Measurements from ENCODE around the gene SRGAP2B. TPM values are rescaled to one million over a fixed set of nuclear protein-coding genes. Genes with fewer than 3 reads are reported as not detected.
A peak's percentile ranks its signal among the peaks of the same experiment; 100 is the strongest.
"Not testable (repeated sequence)": the region's sequence is repeated elsewhere in the genome, so short reads cannot be mapped to it uniquely, and the experiment has no call there.

SRGAP2B gene
- total RNA-seq: 75.2 and 76.7 TPM in 2 replicates
- 11.6 and 13.4 TPM in 2 replicates for polyA plus RNA-seq
- polyA plus RNA-seq (2011; cell fraction: cytosol; rRNA removed): 23.2 and 30.1 TPM in 2 replicates
- polyA plus RNA-seq (2011; cell fraction: nucleus; rRNA removed): 33.6 and 37.7 TPM in 2 replicates
- 23.4 and 30.6 TPM in 2 replicates for polyA plus RNA-seq (2012)
- 29.8 and 67.2 TPM in 2 replicates for polyA minus RNA-seq
- 31.0 TPM for polyA minus RNA-seq (2011; cell fraction: cytosol; rRNA and poly(A)+ RNA removed)
- 39.2 and 58.4 TPM in 2 replicates for polyA minus RNA-seq (2011; cell fraction: nucleus; rRNA and poly(A)+ RNA removed)
- percentile 85 among the genes with signal in this experiment for Bru-seq, nascent RNA
- percentile 69 among the genes with signal in this experiment for BruChase-seq, experiment 1, labeled RNA remaining after a 6-hour chase
- BruChase-seq, experiment 2, labeled RNA remaining after a 2-hour chase: percentile 64 among the genes with signal in this experiment
- long read RNA-seq, partial matches to known transcripts: 3 of 15 reads
- long read RNA-seq, other reads (novel, unspliced or antisense): 11 of 15 reads

- intact Hi-C loops (cut with micrococcal nuclease); DNase-seq (ENCODE audit: low read depth, low spot score); BruUV-seq (replicated peaks); H3K79me2 ChIP-seq (ENCODE audit: control insufficient read depth, insufficient read depth, low read length); H2AFZ ChIP-seq (ENCODE audit: low read depth, low read length); H3K27ac ChIP-seq (ENCODE audit: insufficient read depth, low read depth, low read length); H3K36me3 ChIP-seq (ENCODE audit: control insufficient read depth in 2 of 2, extremely low read depth in 1 of 2, insufficient read depth in 2 of 2, low read length in 2 of 2); dilution Hi-C loops (cut with MboI; ENCODE audit: extremely low pct_ligation_motif_present, low sequenced_read_pairs); H4K20me1 ChIP-seq (replicated peaks; ENCODE audit: control insufficient read depth, extremely low read depth, insufficient read depth, low read length); H3K9ac ChIP-seq (replicated peaks; ENCODE audit: extremely low read depth, insufficient read depth, low read length); H3K9me1 ChIP-seq (replicated peaks; ENCODE audit: control insufficient read depth, extremely low read depth, insufficient read depth, low read length); H3K9me3 ChIP-seq (replicated peaks; ENCODE audit: control insufficient read depth, insufficient read depth, low read length); CTCF ChIA-PET; H3K4me2 ChIP-seq (ENCODE audit: insufficient read depth, low read length); H3K4me1 ChIP-seq (ENCODE audit: control insufficient read depth, extremely low read depth, insufficient read depth, low read length); H3K27me3 ChIP-seq (ENCODE audit: control insufficient read depth in 2 of 2, insufficient read depth in 2 of 2, low read length in 2 of 2); POLR2A ChIA-PET: not testable (repeated sequence)
- H3K4me3 ChIP-seq (replicated peaks in 1 of 3; ENCODE audit: insufficient read depth in 1 of 3, low read depth in 1 of 3, low read length in 3 of 3): peak within 1 kb of the TSS in 1 of 3 experiments; percentile 29
- peak; percentile 86 for FAIRE-seq
These were observed at the start of gene SRGAP2B, which contains the start of gene FAM72D for GRCh38 chr1:145095284-145096057. Gene SRGAP2B (minus strand): TSS chr1:145095328. CDS start chr1:145092901, 2,427 bp downstream. Gene FAM72D (plus strand): TSS chr1:145095974. CDS start chr1:145096848, 874 bp downstream.

- H3K27me3 ChIP-seq (ENCODE audit: control insufficient read depth in 2 of 2, insufficient read depth in 2 of 2, low read length in 2 of 2); DNase-seq (ENCODE audit: low read depth, low spot score); H3K4me2 ChIP-seq (ENCODE audit: insufficient read depth, low read length); H3K4me1 ChIP-seq (ENCODE audit: control insufficient read depth, extremely low read depth, insufficient read depth, low read length); H3K9ac ChIP-seq (replicated peaks; ENCODE audit: extremely low read depth, insufficient read depth, low read length); H3K9me1 ChIP-seq (replicated peaks; ENCODE audit: control insufficient read depth, extremely low read depth, insufficient read depth, low read length); CTCF ChIA-PET; H2AFZ ChIP-seq (ENCODE audit: low read depth, low read length); dilution Hi-C loops (cut with MboI; ENCODE audit: extremely low pct_ligation_motif_present, low sequenced_read_pairs); H3K27ac ChIP-seq (ENCODE audit: insufficient read depth, low read depth, low read length); POLR2A ChIA-PET; H3K4me3 ChIP-seq (replicated peaks in 1 of 3; ENCODE audit: insufficient read depth in 1 of 3, low read depth in 1 of 3, low read length in 3 of 3); BruUV-seq (replicated peaks); H4K20me1 ChIP-seq (replicated peaks; ENCODE audit: control insufficient read depth, extremely low read depth, insufficient read depth, low read length); FAIRE-seq; H3K36me3 ChIP-seq (ENCODE audit: control insufficient read depth in 2 of 2, extremely low read depth in 1 of 2, insufficient read depth in 2 of 2, low read length in 2 of 2); intact Hi-C loops (cut with micrococcal nuclease); H3K9me3 ChIP-seq (replicated peaks; ENCODE audit: control insufficient read depth, insufficient read depth, low read length); H3K79me2 ChIP-seq (ENCODE audit: control insufficient read depth, insufficient read depth, low read length): not testable (repeated sequence)
These were observed 49.3 kb upstream of the SRGAP2B start for GRCh38 chr1:145144264-145144913.

- DNase-seq (ENCODE audit: low read depth, low spot score); H3K4me2 ChIP-seq (ENCODE audit: insufficient read depth, low read length); FAIRE-seq; BruUV-seq (replicated peaks); H4K20me1 ChIP-seq (replicated peaks; ENCODE audit: control insufficient read depth, extremely low read depth, insufficient read depth, low read length); POLR2A ChIA-PET; intact Hi-C loops (cut with micrococcal nuclease); H3K9me3 ChIP-seq (replicated peaks; ENCODE audit: control insufficient read depth, insufficient read depth, low read length); H3K27ac ChIP-seq (ENCODE audit: insufficient read depth, low read depth, low read length); H3K36me3 ChIP-seq (ENCODE audit: control insufficient read depth in 2 of 2, extremely low read depth in 1 of 2, insufficient read depth in 2 of 2, low read length in 2 of 2); CTCF ChIA-PET; H3K9me1 ChIP-seq (replicated peaks; ENCODE audit: control insufficient read depth, extremely low read depth, insufficient read depth, low read length); H3K4me3 ChIP-seq (replicated peaks in 1 of 3; ENCODE audit: insufficient read depth in 1 of 3, low read depth in 1 of 3, low read length in 3 of 3); H3K4me1 ChIP-seq (ENCODE audit: control insufficient read depth, extremely low read depth, insufficient read depth, low read length); H3K9ac ChIP-seq (replicated peaks; ENCODE audit: extremely low read depth, insufficient read depth, low read length); H3K27me3 ChIP-seq (ENCODE audit: control insufficient read depth in 2 of 2, insufficient read depth in 2 of 2, low read length in 2 of 2); H3K79me2 ChIP-seq (ENCODE audit: control insufficient read depth, insufficient read depth, low read length); H2AFZ ChIP-seq (ENCODE audit: low read depth, low read length); dilution Hi-C loops (cut with MboI; ENCODE audit: extremely low pct_ligation_motif_present, low sequenced_read_pairs): not testable (repeated sequence)
These were observed 45.4 kb upstream of the SRGAP2B start for GRCh38 chr1:145140549-145140948.

Measured in endothelial cell of umbilical vein (primary cell).